Osteoblast (primary cell): ENCODE results near the gene CHRNG. TPM values are rescaled to one million over a fixed set of nuclear protein-coding genes. Genes with fewer than 3 reads are reported as not detected.

Experiments
- DNase-seq: peaks from one replicate; pipeline ENCODE4 v3.0.0; 2011; ENCODE audit warnings: low spot score, mixed read lengths; ENCODE audit not compliant: insufficient read length; ENCODE audit errors: missing footprints
- H2AFZ ChIP-seq: 2 replicates; pipeline ENCODE4 v1.6.0; 2011; ENCODE audit warnings: mild to moderate bottlenecking, low read length
- H3K27ac ChIP-seq: 2 replicates; pipeline ENCODE4 v1.5.1; 2011; ENCODE audit warnings: mild to moderate bottlenecking, low read depth, low read length, moderate library complexity
- H3K27me3 ChIP-seq: 2 replicates; pipeline ENCODE4 v1.6.0; 2012; ENCODE audit warnings: mild to moderate bottlenecking, control low read depth, inconsistent platforms, low read length, moderate library complexity; ENCODE audit not compliant: insufficient read depth
- H3K36me3 ChIP-seq: 2 replicates; pipeline ENCODE4 v1.5.1; 2011; ENCODE audit warnings: mild to moderate bottlenecking, low read length, control low read depth, moderate library complexity; ENCODE audit not compliant: insufficient read depth
- H3K4me1 ChIP-seq: 2 replicates; pipeline ENCODE4 v1.5.1; 2011; ENCODE audit warnings: mild to moderate bottlenecking, low read length, control low read depth, moderate library complexity; ENCODE audit not compliant: insufficient read depth
- H3K4me2 ChIP-seq: 2 replicates; pipeline ENCODE4 v1.6.0; 2011; ENCODE audit warnings: mild to moderate bottlenecking, low read length; ENCODE audit not compliant: insufficient read depth
- H3K4me3 ChIP-seq: fragments of 200-600 bp; sonication (generic); 3 replicates; pipeline ENCODE4 v1.5.1; 2012; ENCODE audit warnings: mild to moderate bottlenecking, low read length, inconsistent platforms; ENCODE audit not compliant: insufficient read depth
- H3K79me2 ChIP-seq: 2 replicates; pipeline ENCODE4 v1.6.0; 2012; ENCODE audit warnings: mild to moderate bottlenecking, low read length, control low read depth, inconsistent platforms; ENCODE audit not compliant: insufficient read depth
- H3K9me3 ChIP-seq: 2 replicates; pipeline ENCODE4 v1.5.1; 2011; ENCODE audit warnings: low read depth, low read length, control low read depth
- H4K20me1 ChIP-seq: 2 replicates; pipeline ENCODE4 v1.6.0; 2012; ENCODE audit warnings: mild to moderate bottlenecking, low read length, control low read depth; ENCODE audit not compliant: insufficient read depth
- CTCF ChIP-seq: IDR thresholded peaks from 2 replicates; pipeline ENCODE4 v1.5.1; 2011; ENCODE audit warnings: mild to moderate bottlenecking, low read depth, low read length, moderate library complexity; ENCODE audit errors: extremely low read depth
- total RNA-seq: library from RNA; depleted of rRNA; stranded (reverse); fragments of >200 nt; gene quantifications from 2 replicates; pipeline ENCODE4 v1.2.3, GENCODE V29; 2012

CHRNG gene
- total RNA-seq, 1 donor, result not detected

- no peak overlapping the region for H3K4me3 ChIP-seq
- no peaks in the 10 kb centered on the region for H3K79me2 ChIP-seq
- no peaks in the 10 kb centered on the region for H4K20me1 ChIP-seq
- no peaks in the 10 kb centered on the region for H3K36me3 ChIP-seq
- H2AFZ ChIP-seq, result no peak overlapping the region
- H3K4me2 ChIP-seq, result no peak overlapping the region
- no peak overlapping the region for H3K27ac ChIP-seq
- DNase-seq, result no peak
- TF ChIP-seq CTCF, result no peak
- H3K4me1 ChIP-seq, result no peaks in the 10 kb centered on the region
- H3K9me3 ChIP-seq, result no peaks in the 10 kb centered on the region
- no peaks in the 10 kb centered on the region for H3K27me3 ChIP-seq
Observed at GRCh38 chr2:232495292-232495691, 44.2 kb upstream of the CHRNG start.

GRCh38 chr2:232496501-232497270 lies 42.8 kb upstream of the CHRNG start:
- Histone ChIP-seq H4K20me1 (no peaks in the 10 kb centered on the region), H3K36me3 (no peaks in the 10 kb centered on the region), H3K27ac (no peak overlapping the region), H3K79me2 (no peaks in the 10 kb centered on the region), H3K4me1 (no peaks in the 10 kb centered on the region), H3K27me3 (no peaks in the 10 kb centered on the region), H3K4me3 (no peak overlapping the region), H2AFZ (no peak overlapping the region), H3K9me3 (no peaks in the 10 kb centered on the region), H3K4me2 (no peak overlapping the region)
- no peak for TF ChIP-seq CTCF
- DNase-seq, result no peak

DNA sequence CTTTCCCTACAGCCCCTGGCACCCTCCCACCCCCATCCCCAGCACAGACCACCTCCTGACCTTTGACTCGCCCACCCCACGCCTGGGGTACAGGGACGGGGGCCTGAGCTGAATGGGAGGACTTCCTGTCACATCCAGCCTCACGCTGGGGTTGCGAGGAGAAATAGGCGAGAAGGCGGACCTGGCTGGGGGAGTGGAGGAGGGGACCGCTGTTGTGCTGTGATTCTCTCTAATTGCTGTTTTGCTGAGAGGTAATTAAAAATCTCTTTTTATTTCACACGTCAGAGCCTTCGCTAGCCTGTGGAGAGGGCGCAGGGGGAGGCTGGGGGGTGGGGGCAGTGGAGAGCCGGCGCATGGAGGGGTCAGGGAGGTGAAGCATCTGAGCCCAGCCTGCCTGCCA lies 42.1 kb upstream of the CHRNG start:
- H2AFZ ChIP-seq, result no peak overlapping the region
- TF ChIP-seq CTCF, result no peak
- H3K27ac ChIP-seq, result no peak overlapping the region
- H3K4me1 ChIP-seq, result no peaks in the 10 kb centered on the region
- no peaks in the 10 kb centered on the region for H4K20me1 ChIP-seq
- no peak overlapping the region for H3K4me2 ChIP-seq
- DNase-seq, result no peak
- peaks cover 1% of the 10 kb centered on the region for H3K27me3 ChIP-seq
- no peaks in the 10 kb centered on the region for H3K36me3 ChIP-seq
- H3K9me3 ChIP-seq, result no peaks in the 10 kb centered on the region
- no peaks in the 10 kb centered on the region for H3K79me2 ChIP-seq
- no peak overlapping the region for H3K4me3 ChIP-seq

GRCh38 chr2:232498452-232498851 lies 41.0 kb upstream of the CHRNG start:
- Histone ChIP-seq H3K4me3 (no peak overlapping the region), H3K9me3 (no peaks in the 10 kb centered on the region), H3K27ac (no peak overlapping the region), H3K27me3 (peaks cover 11% of the 10 kb centered on the region), H3K4me1 (no peaks in the 10 kb centered on the region), H3K4me2 (no peak overlapping the region), H2AFZ (no peak overlapping the region), H3K79me2 (no peaks in the 10 kb centered on the region), H4K20me1 (no peaks in the 10 kb centered on the region), H3K36me3 (no peaks in the 10 kb centered on the region)
- DNase-seq, result no peak
- TF ChIP-seq CTCF, result no peak
